ENCODE data around the gene CRYM.

DNA sequence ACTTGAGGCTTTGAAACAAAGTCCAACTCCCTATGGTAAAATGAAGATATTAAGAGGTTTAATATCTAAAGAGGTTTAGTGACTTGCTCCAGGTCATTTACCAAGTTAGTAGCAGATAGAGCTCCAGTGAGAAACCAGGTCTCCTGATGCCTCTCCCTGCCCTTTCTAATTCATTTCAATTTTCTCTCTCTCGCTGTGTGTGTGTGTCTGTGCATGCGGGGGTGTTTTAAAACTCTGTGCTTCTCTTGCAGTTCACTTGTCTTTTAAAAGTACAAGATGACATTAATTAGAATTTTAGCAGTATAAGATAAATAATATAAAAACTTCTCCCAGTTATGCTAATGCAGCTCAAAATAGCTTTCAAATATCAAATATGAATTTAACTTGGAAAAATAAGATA is 58.5 kb downstream of the CRYM start:
- no peak for TF ChIP-seq POLR2A (IDR thresholded peaks at IDR 0.05; ENCODE audit: low read depth, low read length)
- TF ChIP-seq, protein P1, sequence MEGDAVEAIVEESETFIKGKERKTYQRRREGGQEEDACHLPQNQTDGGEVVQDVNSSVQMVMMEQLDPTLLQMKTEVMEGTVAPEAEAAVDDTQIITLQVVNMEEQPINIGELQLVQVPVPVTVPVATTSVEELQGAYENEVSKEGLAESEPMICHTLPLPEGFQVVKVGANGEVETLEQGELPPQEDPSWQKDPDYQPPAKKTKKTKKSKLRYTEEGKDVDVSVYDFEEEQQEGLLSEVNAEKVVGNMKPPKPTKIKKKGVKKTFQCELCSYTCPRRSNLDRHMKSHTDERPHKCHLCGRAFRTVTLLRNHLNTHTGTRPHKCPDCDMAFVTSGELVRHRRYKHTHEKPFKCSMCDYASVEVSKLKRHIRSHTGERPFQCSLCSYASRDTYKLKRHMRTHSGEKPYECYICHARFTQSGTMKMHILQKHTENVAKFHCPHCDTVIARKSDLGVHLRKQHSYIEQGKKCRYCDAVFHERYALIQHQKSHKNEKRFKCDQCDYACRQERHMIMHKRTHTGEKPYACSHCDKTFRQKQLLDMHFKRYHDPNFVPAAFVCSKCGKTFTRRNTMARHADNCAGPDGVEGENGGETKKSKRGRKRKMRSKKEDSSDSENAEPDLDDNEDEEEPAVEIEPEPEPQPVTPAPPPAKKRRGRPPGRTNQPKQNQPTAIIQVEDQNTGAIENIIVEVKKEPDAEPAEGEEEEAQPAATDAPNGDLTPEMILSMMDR (IDR thresholded peaks at IDR 0.05 in 2 of 3, conservative IDR thresholded peaks at IDR 0.05 in 1 of 3; ENCODE audit: control insufficient read depth in 2 of 3, extremely low read depth in 1 of 3, insufficient read depth in 1 of 3, low read depth in 3 of 3, low read length in 3 of 3): no peak
- TF ChIP-seq EP300 (IDR thresholded peaks at IDR 0.05; ENCODE audit: borderline replicate concordance in 1 of 2, control insufficient read depth in 1 of 2, low read depth in 2 of 2, low read length in 2 of 2): no peak
- no peak for TF ChIP-seq EGR1 (IDR thresholded peaks at IDR 0.05; ENCODE audit: borderline replicate concordance in 1 of 2, low read depth in 2 of 2, low read length in 2 of 2)
- TF ChIP-seq JUNB (IDR thresholded peaks at IDR 0.05): no peak
- TF ChIP-seq TARDBP (IDR thresholded peaks at IDR 0.05; ENCODE audit: borderline replicate concordance): no peak
- no peak for TF ChIP-seq EZH2 (IDR thresholded peaks at IDR 0.05; ENCODE audit: borderline replicate concordance, control insufficient read depth, low read depth, low read length)
- TF ChIP-seq, protein P2, sequence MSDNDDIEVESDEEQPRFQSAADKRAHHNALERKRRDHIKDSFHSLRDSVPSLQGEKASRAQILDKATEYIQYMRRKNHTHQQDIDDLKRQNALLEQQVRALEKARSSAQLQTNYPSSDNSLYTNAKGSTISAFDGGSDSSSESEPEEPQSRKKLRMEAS (IDR thresholded peaks at IDR 0.05; ENCODE audit: low read depth, low read length): no peak
- TF ChIP-seq POLR2AphosphoS5 (IDR thresholded peaks at IDR 0.05; ENCODE audit: low read length): no peak
- TF ChIP-seq TAF1 (IDR thresholded peaks at IDR 0.05; ENCODE audit: borderline replicate concordance, low read depth, low read length): no peak
- TF ChIP-seq NFXL1 (IDR thresholded peaks at IDR 0.05; ENCODE audit: borderline replicate concordance): no peak
